GM21381 (cell line): ENCODE results near the gene SH3PXD2B.

ENCODE experiments used
- ATAC-seq: cut with Tn5 transposase; IDR thresholded peaks from one replicate; pipeline ENCODE4 v1.9.1; 2021; ENCODE audit warnings: mild to moderate bottlenecking, moderate library complexity; ENCODE audit not compliant: unreplicated experiment

SH3PXD2B gene

DNA sequence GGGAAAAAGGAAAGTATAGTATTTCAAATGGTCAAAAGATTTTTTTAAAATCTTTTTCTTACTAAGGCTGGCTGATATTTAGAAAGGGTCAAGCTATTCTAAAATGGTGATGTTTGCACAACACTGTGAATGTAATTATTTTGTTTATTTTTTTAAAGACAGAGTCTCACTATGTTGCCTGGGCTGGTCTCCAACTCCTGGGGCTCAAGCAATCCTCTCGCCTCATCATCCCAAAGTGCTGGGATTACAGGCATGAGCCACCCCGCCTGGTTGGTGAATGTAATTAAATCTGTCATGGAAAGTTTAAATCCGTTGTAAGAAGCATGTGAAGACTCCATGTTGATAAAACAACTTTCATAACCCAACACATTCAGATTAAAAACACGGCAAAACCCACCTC is 173.4 kb downstream of the SH3PXD2B start:
- no peak for ATAC-seq

DNA sequence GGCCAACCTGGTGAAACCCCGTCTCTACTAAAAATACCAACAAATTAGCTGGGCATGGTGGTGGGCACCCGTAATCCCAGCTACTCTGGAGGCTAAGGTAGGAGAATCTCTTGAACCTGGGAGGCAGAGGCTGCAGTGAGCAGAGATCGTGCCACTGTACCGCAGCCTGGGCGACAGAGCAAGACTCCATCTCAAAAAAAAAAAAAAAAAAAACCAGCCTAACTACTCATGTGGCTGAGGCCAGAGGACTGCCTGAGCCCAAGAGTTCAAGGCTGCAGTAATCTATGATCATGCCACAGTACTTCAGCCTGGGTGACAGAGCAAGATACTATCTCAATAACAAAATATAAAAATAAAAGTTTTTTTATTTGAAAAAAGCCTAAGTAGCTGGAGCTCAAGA is 174.0 kb downstream of the SH3PXD2B start:
- no peak for ATAC-seq

DNA sequence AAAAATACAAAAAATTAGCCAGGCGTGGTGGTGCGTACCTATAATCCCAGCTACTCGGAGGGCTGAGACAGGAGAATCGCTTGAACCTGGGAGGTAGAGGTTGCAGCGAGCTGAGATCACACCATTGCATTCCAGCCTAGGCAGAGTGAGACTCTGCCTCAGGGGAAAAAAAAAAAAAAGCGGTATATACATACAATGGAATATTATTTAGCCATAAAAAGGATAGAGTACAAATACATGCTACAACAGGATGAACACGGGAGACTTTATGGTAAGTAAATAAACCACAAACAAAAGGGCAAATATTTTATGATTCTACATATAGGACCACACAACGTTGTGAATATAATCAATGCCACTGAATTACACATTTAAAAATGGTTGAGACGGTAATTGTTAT is 176.0 kb downstream of the SH3PXD2B start:
- no peak for ATAC-seq

DNA sequence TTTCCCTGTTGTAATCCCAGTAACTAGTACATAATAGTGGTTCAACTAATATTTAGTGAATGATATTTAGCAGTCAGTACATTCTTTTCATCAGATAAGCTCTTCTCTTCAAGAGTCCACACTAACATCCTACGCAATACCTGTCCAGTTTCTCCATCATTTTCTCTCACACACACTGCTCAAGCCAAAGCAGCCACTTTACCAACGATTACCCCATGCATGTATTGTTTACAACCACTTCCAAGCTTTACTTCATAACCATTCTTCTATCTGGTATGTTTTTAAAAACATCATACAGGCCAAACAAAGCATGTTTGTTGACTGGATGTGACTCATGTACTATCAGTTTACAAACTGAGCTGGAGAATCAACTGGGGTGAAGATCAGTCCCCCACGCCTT is 178.1 kb downstream of the SH3PXD2B start:
- ATAC-seq = no peak
